ENCODE measurements around the gene KCTD17.

The KCTD17 gene

DNA sequence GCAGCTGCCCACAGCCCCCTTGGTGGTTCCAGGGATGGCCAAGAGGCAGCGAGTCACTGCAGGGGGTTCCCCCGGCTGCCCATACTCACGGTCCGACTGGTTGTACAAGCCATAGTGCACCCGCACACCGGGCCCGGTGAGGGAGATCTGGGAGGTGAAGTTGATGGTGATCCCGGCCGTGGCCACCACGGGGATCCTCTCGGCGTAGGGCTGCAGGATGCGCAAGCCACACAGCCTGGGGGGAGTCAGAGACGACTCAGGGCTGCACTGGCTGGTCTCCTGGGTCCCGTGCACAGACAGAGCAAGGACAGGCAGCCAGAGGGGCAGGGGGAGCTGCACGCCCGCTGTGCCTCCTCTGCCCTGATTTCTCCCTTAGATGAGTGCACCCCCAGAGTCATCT is 23.5 kb downstream of the KCTD17 start:
- TF ChIP-seq, protein P1, sequence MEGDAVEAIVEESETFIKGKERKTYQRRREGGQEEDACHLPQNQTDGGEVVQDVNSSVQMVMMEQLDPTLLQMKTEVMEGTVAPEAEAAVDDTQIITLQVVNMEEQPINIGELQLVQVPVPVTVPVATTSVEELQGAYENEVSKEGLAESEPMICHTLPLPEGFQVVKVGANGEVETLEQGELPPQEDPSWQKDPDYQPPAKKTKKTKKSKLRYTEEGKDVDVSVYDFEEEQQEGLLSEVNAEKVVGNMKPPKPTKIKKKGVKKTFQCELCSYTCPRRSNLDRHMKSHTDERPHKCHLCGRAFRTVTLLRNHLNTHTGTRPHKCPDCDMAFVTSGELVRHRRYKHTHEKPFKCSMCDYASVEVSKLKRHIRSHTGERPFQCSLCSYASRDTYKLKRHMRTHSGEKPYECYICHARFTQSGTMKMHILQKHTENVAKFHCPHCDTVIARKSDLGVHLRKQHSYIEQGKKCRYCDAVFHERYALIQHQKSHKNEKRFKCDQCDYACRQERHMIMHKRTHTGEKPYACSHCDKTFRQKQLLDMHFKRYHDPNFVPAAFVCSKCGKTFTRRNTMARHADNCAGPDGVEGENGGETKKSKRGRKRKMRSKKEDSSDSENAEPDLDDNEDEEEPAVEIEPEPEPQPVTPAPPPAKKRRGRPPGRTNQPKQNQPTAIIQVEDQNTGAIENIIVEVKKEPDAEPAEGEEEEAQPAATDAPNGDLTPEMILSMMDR (IDR thresholded peaks at IDR 0.05; ENCODE audit: insufficient read depth, low read length), result no peak
- TF ChIP-seq, protein P2, sequence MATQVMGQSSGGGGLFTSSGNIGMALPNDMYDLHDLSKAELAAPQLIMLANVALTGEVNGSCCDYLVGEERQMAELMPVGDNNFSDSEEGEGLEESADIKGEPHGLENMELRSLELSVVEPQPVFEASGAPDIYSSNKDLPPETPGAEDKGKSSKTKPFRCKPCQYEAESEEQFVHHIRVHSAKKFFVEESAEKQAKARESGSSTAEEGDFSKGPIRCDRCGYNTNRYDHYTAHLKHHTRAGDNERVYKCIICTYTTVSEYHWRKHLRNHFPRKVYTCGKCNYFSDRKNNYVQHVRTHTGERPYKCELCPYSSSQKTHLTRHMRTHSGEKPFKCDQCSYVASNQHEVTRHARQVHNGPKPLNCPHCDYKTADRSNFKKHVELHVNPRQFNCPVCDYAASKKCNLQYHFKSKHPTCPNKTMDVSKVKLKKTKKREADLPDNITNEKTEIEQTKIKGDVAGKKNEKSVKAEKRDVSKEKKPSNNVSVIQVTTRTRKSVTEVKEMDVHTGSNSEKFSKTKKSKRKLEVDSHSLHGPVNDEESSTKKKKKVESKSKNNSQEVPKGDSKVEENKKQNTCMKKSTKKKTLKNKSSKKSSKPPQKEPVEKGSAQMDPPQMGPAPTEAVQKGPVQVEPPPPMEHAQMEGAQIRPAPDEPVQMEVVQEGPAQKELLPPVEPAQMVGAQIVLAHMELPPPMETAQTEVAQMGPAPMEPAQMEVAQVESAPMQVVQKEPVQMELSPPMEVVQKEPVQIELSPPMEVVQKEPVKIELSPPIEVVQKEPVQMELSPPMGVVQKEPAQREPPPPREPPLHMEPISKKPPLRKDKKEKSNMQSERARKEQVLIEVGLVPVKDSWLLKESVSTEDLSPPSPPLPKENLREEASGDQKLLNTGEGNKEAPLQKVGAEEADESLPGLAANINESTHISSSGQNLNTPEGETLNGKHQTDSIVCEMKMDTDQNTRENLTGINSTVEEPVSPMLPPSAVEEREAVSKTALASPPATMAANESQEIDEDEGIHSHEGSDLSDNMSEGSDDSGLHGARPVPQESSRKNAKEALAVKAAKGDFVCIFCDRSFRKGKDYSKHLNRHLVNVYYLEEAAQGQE (IDR thresholded peaks at IDR 0.05; ENCODE audit: insufficient replicate concordance, low read depth), result no peak
- TF ChIP-seq POLR2AphosphoS5 (IDR thresholded peaks at IDR 0.05; ENCODE audit: low read depth) (no peak), GABPA (IDR thresholded peaks at IDR 0.05; ENCODE audit: low read depth) (no peak), SPI1 (IDR thresholded peaks at IDR 0.05; ENCODE audit: borderline replicate concordance, low read depth) (no peak)
- Histone ChIP-seq H3K4me3 (replicated peaks; ENCODE audit: insufficient read depth, low read length) (no peak overlapping the region), H3K27ac (replicated peaks) (no peak overlapping the region), H3K27me3 (ENCODE audit: insufficient read depth, poor library complexity, severe bottlenecking) (no peaks in the 10 kb centered on the region)
- DNase-seq (ENCODE audit: low read depth in 1 of 2, low spot score in 1 of 2), result no peak

DNA sequence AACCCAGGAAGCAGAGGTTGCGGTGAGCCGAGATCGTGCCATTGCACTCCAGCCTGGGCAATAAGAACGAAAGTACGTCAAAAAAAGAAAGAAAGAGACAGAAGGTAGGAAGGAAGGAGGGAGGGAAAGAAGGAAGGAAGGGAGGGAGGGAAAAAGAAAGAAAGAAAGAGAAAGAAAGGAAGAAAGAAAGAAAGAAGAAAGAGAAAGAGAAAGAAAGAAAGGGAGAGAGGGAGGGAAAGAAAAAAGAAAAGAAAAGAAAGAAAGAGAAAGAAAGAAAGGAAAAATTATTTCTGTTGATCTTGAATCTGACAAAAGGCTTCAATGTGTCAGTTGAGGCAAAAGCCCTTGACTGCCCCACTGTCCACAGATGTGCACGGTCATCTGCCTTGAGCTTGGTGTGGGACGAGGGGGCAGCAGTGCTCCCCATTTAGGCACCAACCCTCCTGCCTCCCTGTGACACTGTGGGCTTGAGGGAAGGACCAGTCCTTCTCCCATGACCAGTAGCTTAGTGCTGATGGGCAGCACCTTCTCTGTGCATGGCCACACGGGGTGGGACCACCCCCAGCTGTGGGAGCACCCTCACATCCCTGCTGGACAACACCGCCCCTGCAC is 24.4 kb downstream of the KCTD17 start:
- TF ChIP-seq GABPA (IDR thresholded peaks at IDR 0.05; ENCODE audit: low read depth) (no peak), SPI1 (IDR thresholded peaks at IDR 0.05; ENCODE audit: borderline replicate concordance, low read depth) (no peak), POLR2AphosphoS5 (IDR thresholded peaks at IDR 0.05; ENCODE audit: low read depth) (no peak)
- TF ChIP-seq, protein P2 (IDR thresholded peaks at IDR 0.05; ENCODE audit: insufficient replicate concordance, low read depth), result no peak
- TF ChIP-seq, protein P1 (IDR thresholded peaks at IDR 0.05; ENCODE audit: insufficient read depth, low read length), result no peak
- Histone ChIP-seq H3K27me3 (ENCODE audit: insufficient read depth, poor library complexity, severe bottlenecking) (no peaks in the 10 kb centered on the region), H3K27ac (replicated peaks) (no peak overlapping the region), H3K4me3 (replicated peaks; ENCODE audit: insufficient read depth, low read length) (no peak overlapping the region)
- DNase-seq (ENCODE audit: low read depth in 1 of 2, low spot score in 1 of 2), result no peak

DNA sequence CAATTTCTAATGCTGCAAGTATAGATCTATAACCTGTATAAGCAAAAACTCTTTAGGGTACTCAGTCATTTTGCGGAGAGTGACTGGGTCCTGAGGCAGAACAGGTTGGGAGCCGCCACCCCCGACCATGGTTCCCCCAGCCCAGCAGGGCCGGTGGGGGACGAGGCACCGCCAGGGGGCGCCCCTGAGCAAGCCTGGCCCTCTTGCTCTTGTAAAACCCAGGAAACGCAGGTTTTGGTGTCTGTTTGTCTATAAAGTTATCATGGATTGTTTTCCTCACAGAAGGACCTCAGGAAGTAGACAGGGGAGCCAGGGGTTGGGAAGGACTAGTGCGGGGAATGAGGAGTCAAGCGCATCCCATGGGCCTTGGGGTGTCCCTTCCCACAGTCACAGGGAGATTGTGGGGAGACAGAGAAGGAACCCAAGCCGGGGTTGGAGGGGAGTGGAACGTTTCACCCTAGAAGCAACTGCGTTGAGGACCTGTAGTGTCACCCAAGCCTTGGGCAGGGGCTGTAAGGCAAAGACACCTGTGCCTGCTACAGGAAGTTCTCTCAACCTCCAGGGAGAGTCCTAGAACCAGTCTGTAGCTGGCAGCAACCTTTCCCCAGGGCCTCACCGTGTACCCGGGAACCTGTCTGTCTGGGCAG is 26.4 kb downstream of the KCTD17 start:
- no peak overlapping the region for H3K4me3 ChIP-seq (replicated peaks; ENCODE audit: insufficient read depth, low read length)
- H3K27ac ChIP-seq (replicated peaks), result no peak overlapping the region
- TF ChIP-seq, protein P1 (IDR thresholded peaks at IDR 0.05; ENCODE audit: insufficient read depth, low read length), result peak; percentile 79
- TF ChIP-seq POLR2AphosphoS5 (IDR thresholded peaks at IDR 0.05; ENCODE audit: low read depth), result no peak
- peak in 1 of 2 experiments; percentile 49 for DNase-seq (ENCODE audit: low read depth in 1 of 2, low spot score in 1 of 2)
- no peaks in the 10 kb centered on the region for H3K27me3 ChIP-seq (ENCODE audit: insufficient read depth, poor library complexity, severe bottlenecking)

All from HL-60 (cell line).